ENCODE data around the gene RND3.

The RND3 gene, protein sequence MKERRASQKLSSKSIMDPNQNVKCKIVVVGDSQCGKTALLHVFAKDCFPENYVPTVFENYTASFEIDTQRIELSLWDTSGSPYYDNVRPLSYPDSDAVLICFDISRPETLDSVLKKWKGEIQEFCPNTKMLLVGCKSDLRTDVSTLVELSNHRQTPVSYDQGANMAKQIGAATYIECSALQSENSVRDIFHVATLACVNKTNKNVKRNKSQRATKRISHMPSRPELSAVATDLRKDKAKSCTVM

DNA sequence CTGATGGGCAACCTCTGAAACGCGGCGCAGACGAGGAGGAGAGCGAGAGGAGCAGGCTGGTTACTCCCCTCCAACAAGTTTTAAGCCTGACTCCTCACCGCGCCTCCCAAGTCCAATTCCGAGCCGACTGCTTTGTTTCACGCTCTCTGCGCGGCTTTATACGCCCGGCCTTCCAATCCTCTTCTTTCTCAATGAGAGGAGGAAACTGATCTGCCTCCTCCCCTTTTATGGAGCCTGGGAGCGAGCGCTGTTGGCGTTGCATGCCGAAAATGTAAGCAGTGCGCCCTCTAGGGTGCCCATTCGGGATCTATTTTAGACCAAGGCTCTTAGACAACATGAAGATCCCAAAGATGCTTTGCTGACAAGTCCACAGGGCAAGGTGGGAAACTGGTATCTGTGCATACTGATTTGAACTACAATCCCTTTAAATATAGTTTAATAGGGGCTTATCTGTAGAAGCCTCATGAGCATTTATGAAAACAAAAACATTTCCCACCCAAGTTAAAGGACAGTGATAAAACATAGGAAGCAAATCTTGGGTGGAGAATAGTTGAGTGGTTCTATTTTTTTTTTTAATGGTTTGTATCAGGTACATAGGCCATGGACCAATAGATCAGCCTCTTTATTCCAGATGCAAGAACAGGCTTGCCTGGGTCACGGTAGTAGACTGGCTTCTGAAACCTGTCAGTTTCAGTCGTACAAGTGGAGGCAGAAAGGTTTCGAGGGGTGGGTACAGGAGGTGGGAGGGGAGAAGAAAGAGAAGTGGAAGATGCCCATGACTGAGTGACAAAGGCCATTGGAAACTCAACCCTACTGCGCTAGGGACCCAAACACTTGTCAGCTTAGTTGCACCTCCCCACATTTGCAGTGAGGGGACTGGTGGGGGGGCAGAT lies at the start of gene RND3:
Gene RND3 (minus strand): TSS at position 131 of the 893 bp plus-strand sequence. CDS start 250 bp downstream, outside the sequence.
- DNase-seq: peak; percentile 92

DNA sequence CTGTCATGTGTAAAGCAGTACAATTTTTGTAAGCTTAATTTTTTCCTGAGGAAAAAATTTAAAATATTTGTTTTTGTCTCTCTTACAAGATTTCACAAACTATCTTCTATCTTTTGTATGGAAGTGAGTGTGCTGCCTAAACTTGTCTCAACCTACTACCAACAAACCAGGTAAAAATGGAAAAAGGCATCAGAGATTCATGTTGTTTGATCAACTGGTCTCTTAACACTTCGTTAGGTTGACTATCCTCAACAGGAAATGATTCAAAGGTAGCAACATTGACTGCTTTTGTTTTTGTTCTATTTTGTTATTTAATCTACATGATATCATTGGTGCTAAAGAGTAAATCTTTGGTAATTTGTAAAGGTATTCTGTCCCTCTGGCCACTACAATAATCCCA lies 47.7 kb upstream of the RND3 start:
- DNase-seq: no peak

DNA sequence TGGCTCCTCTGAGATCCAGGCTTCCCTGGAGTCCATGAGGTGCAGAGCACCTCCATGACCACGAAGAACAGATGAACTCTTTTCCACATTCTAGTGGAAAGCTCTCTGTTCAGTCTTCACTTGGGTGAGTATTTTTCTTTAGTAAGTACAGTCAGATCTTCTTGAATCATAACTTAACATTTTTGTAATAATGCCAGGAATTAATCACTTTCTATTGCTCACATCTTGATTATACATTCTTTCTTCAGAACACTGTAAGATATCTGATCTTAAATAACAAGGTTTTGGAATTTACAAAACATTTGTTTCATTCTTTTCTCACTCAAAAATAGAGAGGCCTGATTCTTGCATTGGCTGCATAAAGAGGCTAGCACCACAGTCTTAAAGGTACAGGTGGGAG lies 45.4 kb upstream of the RND3 start:
- DNase-seq: no peak

DNA sequence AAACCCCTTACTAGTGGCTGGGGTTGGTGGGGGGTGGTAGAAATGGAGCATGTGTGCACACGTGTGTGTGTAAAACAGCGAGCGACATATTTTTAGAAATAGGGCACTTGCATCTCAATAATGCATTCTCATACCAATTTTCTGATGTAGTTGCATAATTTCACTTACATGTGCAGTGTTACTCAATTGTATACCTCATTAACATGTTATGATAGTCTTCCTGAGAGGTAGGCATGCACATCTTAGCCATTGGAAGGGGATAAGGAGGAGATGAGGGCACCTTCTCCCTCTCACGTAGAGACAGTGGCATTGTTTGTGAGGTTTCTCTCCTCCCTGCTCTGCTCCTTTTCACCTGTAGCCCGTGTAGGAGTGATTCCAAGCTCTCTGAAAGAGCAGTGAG lies 44.6 kb upstream of the RND3 start:
- DNase-seq: no peak

DNA sequence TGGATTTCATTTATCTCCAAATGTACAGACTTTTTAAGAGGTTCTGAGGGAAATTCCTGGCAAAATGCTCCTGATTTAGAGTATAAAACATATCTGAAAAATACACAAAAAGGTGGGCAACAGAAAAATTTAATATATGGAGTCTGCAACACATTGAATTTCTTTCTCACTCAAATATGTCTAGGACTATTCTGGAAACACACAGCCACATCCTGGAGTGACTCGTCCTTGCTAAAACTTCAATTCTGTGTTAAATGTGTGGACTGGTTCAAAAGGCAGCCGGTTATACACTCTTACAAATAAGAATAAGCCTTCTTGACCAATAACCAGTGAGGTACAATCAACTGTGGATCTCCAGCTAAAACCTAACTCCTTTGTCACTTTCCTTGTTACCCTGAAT lies 44.1 kb upstream of the RND3 start:
- no peak for DNase-seq

DNA sequence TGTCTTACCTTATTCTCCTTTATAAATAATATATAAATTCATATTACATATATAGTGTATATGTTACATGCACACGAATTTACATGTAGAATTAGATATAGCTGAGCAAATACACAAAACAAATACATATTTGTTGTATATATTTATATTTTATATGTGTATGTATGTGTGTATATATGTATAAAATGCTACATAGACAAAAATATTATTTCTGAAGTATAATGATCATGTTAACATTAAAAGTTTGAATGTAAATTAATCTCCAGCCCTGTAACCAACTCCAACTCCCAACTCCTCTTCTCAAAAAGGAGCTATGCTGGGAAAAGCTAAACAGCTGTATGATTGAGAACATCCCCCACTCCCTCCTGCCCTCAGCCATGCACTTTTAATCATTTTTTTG lies 42.7 kb upstream of the RND3 start:
- DNase-seq: no peak

DNA sequence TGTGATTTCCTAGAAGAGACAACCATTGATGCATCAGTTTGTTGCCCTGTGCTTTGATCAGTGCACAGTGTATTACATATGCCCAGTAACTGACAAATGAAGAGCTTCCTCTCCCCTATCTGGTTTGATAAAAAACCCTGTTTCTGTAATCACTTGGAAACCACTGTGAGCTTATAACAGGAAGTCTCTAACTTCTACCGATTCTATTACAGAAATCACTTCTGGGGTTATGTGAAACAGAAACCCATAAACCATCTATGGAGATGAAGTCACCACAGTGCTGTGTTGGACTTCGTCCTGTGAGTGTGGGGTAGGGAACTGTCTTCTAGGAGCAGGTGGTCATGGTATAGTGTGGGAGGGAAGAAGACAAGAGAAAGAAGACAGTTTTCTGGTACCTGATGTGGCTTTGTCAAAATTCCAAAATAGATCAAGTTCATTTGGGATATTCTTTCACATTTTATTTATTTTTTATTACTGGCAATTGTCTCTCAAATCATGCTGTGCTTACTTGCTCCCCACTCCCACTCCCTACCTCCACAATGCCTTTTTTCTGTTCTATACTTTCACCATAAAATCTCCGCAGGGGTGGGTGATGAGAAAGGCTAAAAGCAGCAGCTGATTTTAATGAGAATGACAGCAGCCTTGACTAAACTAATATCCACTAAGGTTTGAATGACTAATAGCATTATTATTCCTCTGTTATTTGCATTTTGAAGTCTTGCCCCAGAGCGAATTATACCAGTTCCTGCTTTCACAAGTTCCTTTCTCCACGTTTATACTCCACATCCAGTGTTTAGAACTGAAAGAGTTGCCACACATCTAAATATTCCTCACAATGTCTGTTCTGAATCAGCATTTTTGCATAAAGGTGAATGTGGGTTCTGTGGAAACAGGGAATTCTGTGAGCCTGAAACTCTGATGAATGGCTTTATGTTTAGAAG lies 41.7 kb upstream of the RND3 start:
- no peak for DNase-seq

DNA sequence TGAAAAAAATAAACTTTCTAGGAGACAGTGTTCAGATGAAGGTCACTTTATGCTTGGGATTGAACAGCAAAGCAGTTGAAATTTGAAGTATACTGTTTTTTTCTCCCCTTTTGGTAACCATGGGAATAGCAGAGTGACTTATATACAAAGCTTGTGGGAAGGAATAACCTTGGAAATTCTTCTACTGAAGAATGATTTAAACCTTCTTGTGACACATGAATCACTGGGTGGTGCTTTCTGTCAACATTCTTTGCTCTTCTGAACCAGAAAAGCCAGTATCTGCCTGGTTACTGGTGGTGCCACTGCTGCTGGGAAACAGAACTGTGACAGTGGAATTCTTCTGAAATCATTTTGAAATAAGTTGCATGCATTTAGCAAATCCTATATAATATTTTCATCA lies 39.4 kb upstream of the RND3 start:
- no peak for DNase-seq

DNA sequence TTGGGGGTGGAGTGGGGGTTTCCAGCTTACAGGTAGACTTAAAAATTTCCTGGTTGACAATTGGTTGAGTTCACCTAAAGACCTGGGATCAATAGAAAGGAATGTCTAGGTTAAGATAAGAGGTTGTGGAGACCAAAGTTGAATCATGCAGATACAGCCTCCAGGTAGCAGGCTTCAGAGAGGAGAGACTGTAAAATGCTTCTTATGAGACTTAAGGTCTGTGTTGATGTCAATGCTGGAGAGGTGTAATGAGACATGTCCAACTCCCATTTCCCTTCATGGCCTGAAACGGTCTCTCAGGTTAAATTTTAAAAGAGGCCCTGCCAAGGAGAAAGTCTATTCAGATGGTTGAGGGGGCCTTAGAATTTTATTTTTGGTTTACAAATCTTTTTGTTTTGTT lies 38.5 kb upstream of the RND3 start:
- DNase-seq: no peak

DNA sequence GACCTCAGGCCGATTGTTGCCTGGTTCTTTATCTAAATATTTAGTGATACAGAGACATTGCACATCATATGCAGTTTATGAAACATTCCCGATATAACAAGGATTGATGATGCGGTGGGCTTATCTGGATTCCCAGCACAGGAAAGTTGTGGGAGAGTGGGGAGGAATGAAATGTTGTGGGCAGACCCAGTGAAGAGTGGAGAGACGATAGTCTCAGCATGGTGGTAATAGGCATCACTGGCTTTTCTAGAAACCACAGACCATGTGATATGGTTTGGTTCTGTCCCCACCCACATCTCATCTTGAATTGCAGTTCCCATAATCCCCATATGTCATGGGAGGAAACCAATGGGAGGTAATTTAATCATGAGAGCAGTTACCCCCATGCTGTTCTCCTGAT lies 34.8 kb upstream of the RND3 start:
- no peak for DNase-seq

DNA sequence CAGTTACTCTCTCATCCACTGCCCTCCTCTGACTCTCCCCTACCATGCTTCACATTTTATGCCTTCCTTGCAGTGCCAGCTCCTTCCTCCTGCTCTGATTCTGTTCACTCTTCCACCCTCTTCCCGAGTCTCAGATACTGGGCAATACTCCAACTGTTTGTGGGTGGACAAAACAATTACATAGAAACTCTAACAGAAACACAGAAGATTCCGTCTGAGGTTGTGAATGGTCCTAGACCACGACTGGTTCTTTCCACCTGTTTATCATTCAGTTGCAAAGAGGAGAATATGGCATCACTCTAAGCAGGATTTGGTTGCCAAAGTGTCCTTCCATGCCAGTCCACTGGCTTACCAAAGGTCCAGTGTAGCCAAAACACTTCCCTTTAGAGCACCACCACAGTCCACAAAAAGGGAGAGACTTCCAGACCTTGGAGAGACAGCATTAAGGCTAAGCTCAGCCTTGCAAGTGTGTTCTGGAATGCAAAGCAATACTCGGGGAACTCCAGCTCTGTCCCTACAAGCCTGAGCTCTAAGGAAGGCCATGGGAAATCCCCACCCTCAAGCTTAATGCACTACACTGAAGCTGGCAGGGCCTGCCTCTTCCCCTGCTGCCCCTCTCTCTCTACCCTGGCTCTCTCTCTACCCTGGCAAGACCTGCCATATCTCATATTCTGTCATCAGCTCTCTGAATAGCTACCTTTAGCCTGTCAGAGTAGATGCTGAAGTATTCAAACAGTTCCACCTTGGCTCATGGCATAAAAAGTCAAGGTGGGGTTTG lies 33.6 kb upstream of the RND3 start:
- no peak for DNase-seq

DNA sequence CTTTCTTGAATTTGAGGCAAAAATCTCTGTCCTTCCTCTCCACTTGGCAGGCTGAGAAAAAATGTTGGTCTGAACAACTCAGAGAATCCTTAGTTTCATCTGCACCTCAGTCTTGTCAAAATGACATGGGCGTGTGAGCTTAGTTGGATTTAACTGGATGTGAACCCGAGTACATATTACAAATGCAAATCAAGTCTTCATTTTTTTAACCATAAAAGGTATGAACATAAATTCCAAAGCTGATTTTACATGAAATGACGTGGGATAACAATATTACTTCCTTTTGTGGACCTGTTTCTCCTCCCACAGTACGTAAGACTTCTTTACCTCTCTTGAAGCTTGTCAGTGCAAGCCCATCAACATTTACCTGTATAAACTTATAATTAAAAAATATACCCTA lies 32.6 kb upstream of the RND3 start:
- DNase-seq: no peak

DNA sequence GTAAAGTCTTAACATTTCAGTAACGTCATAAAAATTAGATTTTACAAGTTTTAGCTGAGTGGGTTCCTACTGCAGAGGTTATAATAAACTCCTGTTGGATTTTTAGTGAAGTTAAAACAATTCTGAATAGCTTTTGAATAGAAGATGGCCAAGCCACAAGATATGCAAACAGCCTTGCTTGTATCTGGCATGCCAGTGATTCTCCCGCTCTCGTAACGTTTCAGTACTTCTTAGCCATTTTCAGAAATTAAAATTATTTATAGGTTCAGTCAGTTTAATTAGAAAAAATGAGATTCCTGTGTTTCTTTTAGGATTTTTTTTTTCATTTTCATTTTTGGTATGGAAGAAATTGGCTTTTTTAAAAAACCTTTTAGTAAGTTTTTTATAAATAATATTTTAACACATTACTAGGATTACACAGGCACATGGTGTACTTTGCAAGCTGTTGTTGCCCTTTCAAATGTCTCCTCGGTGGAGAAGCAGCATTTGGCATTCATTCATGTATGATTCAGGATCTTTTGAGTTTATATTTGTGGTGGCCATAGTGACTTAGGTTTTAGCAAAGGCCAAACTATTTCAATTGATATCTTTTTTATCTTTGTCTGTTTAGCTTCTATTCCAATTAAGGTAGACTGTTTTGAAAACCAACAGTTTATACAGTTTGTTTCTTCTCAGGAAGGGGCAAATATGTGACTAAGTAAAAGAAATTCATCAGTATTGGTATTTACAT lies 30.6 kb upstream of the RND3 start:
- no peak for DNase-seq

DNA sequence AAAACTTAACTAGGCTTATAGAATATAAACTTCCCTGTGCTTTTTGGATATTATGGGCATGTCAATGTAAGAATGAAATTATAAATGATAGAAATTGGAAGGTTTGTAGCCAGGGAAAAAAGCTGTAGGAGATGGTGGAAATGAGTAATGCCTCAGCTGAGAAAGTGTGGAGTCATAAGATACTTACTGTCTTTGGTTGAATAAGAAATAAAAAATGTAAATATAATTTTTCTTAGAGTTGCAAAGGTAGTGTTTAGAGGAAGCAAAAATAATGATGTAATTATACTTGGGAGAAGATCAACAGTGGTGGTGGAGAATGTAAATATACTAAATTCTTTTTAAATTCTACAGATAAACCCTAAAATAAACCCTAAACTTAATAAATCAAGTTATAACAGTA lies 26.2 kb upstream of the RND3 start:
- no peak for DNase-seq

DNA sequence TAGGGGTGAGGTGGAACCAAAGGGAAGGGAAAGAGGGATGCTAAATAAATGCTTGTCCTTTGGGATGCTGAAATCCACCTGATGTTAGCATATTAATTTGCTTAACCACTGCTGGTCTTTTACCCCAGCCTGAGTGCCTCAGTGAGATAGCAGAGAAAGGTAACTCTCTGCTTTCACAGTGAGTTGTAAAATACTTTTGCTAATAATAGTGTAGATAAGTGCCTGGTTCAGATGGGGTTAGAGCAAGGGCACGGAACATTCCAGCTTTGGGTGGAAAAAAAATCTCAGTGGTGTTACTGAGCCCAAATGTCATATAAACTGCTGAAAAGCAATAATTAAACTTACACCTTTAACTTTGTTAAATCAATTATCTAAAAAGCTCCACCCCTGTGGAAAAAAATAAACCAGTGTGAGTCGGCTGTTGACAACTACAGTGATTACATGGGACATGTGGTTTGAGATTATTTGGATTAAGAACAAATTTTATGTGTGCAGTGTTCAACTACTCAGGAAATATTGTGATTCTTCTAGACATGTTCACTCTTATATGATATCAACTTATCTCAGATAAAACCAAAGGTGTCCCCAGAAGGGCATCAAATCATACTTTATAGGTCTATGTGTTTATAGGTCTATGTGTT lies 21.1 kb upstream of the RND3 start:
- no peak for DNase-seq

DNA sequence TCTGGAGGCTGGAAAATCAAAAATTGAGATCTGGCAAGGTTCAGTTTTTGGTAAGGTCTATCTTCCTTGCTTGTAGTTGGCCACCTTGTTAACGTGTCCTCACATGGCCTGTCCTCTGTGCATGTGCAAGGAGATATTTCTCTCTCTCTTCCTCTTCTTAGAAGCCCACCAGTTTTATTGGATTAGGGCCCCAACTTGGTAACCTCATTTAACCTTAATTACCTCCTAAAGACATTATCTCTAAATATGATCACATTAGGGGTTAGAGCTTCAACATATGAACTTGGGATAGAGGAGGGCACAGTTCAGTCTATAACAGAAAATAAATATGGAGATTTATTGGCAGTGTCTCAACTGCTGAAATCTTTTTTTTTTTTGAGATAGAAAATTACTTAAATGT lies 19.6 kb upstream of the RND3 start:
- no peak for DNase-seq

DNA sequence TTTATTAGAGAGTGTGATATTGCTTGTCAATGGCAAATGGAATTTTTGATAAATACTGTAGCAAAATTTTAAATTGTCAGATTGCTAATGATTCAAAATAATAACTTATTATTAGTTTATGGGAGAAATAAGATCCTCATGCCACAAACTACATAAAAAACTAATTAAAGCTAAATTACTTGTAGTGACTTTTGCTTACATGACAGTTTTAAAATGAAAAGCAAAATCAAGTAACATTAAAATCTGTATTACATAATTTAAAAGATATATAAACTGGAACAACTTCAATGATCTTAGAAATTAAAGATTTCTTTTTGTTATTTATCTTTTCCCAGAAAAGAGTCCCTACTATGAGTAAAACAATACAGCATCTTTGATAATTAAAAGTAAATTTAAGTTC lies 17.7 kb upstream of the RND3 start:
- DNase-seq: no peak

DNA sequence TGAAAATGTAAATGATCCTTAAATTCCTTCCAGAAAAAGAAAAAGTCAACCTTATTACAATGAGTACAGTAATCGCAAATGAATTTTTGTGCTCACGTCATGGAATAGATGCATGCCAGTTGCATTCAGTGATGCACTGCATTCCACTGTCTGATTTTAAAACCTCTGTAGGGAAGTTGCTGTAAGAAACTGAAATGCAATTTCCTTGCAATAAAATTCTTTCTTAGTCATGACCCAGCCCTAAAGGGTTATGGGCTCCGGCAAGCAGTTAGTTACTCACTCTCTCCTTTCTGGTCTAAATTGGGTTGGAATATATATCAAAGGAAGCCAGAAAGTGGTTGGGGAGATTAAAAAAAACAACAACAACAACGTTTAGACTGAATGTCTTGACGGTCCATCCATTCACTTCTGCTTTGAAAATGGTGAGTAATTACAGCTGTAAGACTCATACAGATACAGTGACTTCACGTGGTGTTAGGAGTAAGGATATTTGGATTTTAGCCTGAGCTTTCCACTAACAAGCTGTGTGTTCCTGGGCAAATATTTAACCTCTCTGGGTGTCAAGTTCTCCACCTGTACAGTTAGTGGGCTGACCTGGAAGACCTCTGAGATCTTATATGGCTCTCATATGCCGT lies 8.6 kb upstream of the RND3 start:
- DNase-seq: no peak

DNA sequence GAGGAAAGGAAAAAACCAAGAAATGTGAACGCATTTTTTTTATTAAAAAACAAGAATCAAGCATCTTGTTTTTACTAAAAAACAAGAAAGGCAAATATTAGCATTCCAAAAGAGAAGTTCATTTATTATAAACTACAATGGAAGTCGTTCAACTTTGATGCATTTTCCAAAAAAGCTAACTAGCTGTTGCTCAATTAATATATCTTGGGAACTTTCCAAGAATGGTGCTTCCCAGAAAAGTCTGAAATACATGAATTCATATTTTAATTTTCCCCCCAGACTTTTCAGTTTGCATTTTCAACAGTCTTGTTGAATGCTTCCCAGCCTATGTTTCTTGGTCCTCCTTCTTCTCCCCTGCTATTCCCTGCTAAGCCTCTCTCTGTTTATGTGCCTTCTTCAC lies 7.5 kb upstream of the RND3 start:
- no peak for DNase-seq

DNA sequence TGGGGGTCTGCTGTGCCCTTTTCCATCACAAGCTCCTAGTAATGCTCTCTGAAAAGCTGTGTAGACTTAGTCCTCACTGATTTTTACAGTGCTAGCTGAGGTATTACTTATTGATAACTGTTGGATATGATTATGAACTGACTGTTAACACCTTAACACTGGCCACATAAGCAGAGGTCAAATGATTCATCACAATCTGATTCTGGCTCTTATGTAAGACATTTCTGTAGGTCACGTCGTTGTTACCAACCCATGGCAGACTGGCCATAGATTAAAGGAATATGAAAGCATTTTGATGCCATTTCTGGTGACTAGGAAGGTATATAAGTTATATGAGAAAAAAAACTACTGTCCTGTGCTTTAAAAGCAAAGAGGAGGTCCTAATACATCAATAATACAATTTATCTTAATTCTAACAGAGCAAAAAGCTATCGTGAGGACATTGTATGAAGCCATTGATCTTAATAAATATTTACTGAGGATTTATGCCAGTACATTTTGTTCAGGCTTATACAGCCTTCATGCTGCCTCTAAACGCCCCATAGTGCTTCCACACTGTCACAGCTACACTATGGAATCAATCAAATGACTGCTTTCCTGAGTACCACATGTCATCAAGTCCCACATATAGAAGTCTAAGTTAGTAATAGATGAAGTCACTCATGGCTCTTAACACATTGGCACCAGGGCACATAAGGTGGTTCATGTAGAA lies 6.9 kb upstream of the RND3 start:
- DNase-seq: no peak

Measured in GOT3 (cell line).